ENCODE data around the gene ARHGAP8. TPM values are rescaled to one million over a fixed set of nuclear protein-coding genes. Genes with fewer than 3 reads are reported as not detected.
"Not testable (repeated sequence)": the region's sequence is repeated elsewhere in the genome, so short reads cannot be mapped to it uniquely, and the experiment has no call there.

ARHGAP8 gene
- total RNA-seq, 1 experiment from 2014 or later: not detected

- no peak for DNase-seq (ENCODE audit: low read depth)
These were observed 73.2 kb downstream of the ARHGAP8 start for GRCh38 chr22:44825310-44826150.

DNA sequence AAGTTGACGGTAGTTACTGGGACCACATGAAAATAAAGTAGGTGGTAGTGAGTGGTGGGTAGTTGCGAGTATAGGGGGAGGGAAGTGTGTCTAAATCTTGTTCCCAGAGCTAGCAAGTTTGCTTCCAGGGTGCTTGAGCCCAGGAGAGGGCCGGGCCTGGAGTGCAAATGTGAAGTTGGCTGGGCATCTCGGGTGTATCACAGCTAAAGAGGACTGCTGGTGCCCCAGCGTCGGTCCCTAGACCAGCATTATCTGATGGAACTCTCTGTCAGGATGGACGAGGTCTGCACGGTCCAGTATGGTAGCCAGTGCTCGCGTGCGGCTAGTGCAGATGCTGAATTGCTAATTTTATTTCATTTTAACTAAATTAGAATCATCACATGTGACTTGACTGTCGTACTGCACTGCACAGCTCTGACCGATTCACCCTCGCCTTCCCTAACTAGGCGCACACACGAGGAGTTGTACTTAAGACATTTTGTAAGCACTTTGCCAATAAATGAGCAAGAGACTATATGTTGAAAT lies 75.4 kb downstream of the ARHGAP8 start:
- DNase-seq (ENCODE audit: low read depth): no peak

DNA sequence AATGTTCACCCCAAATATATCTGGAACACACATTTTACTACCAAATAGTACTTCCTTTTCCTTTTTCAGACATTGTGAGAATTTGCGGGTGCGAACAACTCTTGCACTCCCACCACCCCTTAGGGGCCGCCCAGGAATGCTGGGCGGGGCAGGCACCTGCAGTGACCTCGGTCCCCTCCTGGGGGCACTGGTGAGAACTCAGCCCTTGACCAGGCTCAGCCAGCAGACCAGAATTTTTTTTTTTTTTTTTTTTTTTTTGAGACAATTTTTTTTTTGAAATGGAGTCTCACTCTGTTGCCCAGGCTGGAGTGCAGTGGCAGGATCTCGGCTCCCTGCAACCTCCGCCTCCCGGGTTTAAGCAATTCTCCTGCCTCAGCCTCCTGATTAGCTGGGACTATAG lies 75.8 kb downstream of the ARHGAP8 start:
- no peak for DNase-seq (ENCODE audit: low read depth)

DNA sequence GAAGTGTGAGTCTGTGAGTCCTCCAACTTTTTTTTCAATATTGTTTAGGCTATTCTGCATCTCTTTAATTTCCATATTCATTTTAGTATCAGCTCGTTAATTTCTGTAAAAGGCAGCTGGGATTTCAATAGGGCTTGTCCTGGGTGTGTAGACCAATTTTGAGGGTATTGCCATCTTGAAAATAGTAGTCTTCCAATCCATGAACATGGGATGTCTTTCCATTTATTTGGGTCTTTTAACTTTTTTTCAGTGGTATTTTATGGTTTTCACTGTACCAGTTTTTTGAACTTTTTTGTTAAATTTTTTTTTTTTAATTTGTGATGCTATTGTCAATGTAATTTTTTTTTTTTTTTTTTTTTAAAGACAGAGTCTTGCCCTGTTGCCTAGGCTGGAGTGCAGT lies 79.5 kb downstream of the ARHGAP8 start:
- DNase-seq (ENCODE audit: low read depth): no peak

GRCh38 chr22:44834065-44834464 lies 81.7 kb downstream of the ARHGAP8 start:
- no peak for DNase-seq (ENCODE audit: low read depth)

DNA sequence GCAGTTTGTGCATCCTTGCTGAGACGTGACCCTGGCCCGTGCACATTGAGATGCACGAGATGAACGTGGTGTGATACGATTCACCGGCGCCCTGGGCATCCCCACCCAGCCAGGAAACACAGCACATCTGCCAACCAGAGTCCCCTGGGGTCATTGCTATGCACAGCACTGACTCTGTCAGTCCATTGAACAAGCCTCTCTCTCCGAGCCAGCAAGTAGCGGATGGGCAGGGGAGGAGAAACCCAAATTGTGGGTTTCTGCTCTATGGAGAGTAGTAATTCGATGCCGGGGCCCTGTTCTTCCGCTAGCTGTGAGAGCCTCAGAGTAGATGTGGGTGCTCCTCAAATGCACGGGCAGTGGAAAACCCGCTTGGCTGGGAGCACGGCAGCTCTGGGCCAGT lies 85.1 kb downstream of the ARHGAP8 start:
- no peak for DNase-seq (ENCODE audit: low read depth)

- DNase-seq (ENCODE audit: low read depth): no peak
These were observed 86.1 kb downstream of the ARHGAP8 start for GRCh38 chr22:44838316-44839016.

GRCh38 chr22:44839061-44839460 lies 86.7 kb downstream of the ARHGAP8 start:
- no peak for DNase-seq (ENCODE audit: low read depth)

GRCh38 chr22:44839721-44840120 lies 87.3 kb downstream of the ARHGAP8 start:
- no peak for DNase-seq (ENCODE audit: low read depth)

GRCh38 chr22:44840611-44841322 lies 88.4 kb downstream of the ARHGAP8 start:
- no peak for DNase-seq (ENCODE audit: low read depth)

DNA sequence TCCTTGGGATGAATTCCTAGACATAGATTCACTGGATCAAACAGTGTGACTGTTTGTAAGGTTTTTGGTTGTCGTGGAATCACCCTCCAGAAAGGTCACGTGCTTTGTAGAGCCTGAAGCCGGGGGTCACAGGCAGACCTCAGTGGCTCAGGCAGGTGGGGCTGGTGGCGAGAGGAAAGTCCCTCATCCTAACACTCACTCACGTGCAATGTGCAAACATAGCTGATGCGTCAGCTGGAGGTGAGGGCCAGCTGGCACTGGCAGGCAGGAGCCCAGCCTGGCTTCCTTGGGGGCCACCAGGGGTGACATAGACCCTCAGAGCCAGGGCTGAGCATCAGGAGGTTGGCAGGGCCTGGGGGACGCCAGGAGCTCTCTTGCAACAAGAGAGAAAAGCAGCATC lies 90.0 kb downstream of the ARHGAP8 start:
- no peak for DNase-seq (ENCODE audit: low read depth)

DNA sequence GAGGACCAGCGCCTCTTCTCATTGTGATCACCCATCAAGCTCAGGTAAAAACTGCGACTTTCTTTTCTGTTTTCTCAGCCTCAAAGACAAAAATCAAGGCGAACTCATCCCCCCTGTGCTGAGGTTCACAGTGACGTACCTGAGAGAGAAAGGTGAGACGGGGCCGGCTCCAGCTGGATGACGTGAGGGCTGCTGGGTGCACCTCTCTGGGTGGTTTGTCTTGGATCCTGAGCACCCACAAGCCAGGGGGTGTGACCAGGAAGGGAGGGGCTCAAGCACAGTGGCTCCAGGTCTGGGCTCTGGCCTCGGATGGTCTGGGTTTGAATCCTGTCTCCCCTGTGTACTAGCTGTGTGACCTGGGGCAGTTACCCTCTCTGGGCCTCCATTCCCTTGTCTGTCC lies 92.8 kb downstream of the ARHGAP8 start:
- no peak for DNase-seq (ENCODE audit: low read depth)

DNA sequence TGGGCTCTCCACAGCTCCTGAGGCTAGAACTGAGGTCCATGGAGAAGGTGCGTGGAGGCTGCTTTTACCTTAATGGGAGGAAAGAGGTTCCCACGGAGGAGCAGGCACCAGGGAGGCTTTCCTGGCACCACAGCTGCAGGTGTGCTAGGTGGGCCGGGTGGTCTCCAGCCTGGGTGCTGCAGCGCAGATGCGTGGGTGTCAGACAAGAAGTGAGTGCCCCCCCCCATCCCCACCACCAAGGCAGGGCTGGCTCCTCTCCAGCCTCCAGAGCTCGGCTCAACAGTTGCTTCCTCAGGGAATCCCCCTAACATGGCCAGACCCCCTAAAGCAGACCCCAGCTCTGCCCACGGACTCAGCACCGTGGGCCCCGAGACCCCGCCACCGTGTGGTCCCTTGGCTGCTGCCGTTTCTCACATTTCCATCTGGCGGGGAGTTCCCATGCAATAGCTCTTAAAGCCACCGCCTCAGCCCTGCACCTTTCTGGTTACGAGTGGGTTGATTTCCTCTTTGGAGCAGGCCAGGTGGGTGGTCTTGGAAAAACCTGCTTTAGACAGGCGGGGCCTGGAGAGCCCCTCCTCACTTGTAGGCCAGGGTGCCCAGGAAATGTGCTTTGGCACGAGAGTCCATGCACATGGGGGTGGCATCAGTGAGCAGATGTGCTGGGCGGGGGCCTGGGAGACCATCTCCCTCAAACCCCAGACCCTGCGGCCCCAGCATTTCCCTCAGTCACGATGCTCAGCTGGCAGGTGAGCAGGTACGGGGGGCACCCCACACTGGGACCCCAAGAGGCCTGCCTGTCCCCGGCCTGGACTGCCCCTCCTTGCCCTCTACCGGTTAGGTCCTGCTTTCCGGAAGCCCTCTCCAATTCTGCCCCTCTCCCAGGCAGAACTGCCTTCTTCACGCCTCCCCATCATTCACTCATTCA lies 93.7 kb downstream of the ARHGAP8 start:
- no peak for DNase-seq (ENCODE audit: low read depth)

GRCh38 chr22:44846726-44847275 lies 94.4 kb downstream of the ARHGAP8 start:
- DNase-seq (ENCODE audit: low read depth): no peak

DNA sequence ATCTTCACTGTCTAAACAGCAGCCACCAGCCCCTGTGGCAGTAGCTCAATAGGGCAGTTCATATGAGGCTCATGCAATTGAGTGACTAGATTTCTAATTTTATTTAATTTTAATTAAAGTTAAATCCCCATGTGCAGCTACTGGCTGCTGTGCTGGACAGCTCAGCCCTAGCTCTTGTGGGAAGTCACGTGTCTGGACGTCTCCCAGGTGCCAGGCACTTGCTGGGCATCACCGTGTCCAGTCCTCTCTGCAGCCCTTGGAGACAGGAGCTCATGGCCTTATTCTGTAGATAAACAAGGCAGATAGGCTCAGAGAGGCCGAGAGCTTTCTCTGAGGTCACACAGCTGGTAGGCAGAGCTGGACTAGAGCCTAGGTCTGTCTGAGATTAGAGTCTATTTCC lies 95.0 kb downstream of the ARHGAP8 start:
- DNase-seq (ENCODE audit: low read depth): no peak

DNA sequence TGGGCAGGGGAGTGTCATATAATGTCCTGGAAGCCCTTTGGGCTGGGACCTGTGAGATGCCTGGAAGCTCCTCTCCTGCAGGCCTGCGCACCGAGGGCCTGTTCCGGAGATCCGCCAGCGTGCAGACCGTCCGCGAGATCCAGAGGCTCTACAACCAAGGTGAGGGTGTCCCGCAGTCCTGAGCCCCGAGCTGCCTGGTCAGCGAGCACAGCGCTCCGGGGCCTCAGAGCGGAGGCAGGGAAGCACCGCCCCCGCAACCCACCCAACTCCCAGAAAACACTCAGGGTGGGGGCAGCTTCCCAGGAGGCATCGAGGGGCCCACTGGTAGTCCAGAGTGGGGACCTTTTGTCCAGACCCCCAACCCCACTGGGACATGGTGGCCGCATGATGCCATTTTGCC lies 95.5 kb downstream of the ARHGAP8 start:
- no peak for DNase-seq (ENCODE audit: low read depth)

DNA sequence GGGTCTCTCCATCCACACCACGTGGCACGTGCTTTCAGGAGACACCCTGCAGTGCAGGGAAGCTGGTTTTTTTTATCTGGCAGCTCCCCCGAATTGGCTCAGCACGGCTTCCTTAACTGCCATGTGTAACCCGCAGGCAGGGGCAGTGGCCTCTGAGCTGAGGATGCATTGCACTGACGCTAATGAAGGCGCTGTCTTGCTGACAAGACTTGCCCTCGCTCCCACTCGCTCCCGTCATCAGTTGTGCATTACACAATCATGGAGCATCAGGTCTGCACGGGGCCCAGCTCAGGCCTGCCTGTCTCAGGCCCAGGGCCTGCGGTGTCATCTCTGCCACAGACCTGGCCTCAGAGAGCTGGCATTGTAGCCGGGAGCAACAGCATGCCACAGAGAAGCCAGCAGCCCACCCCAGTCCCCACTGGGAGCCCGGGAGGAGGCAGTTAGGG lies 95.9 kb downstream of the ARHGAP8 start:
- DNase-seq (ENCODE audit: low read depth): no peak

- DNase-seq (ENCODE audit: low read depth): no peak
These were observed 96.5 kb downstream of the ARHGAP8 start for GRCh38 chr22:44848791-44849420.

- DNase-seq (ENCODE audit: low read depth): no peak
These were observed 98.6 kb downstream of the ARHGAP8 start for GRCh38 chr22:44850946-44851345.

GRCh38 chr22:44854641-44855040 lies 102.3 kb downstream of the ARHGAP8 start:
- not testable (repeated sequence) for DNase-seq (ENCODE audit: low read depth)
